ENCODE data around the gene RIMS4. TPM values are rescaled to one million over a fixed set of nuclear protein-coding genes. Genes with fewer than 3 reads are reported as not detected.
"Not testable (repeated sequence)": the region's sequence is repeated elsewhere in the genome, so short reads cannot be mapped to it uniquely, and the experiment has no call there.

Gene RIMS4
- polyA plus RNA-seq, 4 donors: 0.64 to 0.99 (median 0.78) TPM

- no peak for DNase-seq (ENCODE audit: low read depth in 4 of 4, low spot score in 3 of 4)
Observed at GRCh38 chr20:44832724-44833123, 22.4 kb upstream of the RIMS4 start.

- no peak for DNase-seq (ENCODE audit: low read depth in 4 of 4, low spot score in 3 of 4)
Observed at GRCh38 chr20:44830995-44831394, 20.6 kb upstream of the RIMS4 start.

GRCh38 chr20:44830523-44830922 is 20.2 kb upstream of the RIMS4 start:
- no peak for DNase-seq (ENCODE audit: low read depth in 4 of 4, low spot score in 3 of 4)

- no peak for DNase-seq (ENCODE audit: low read depth in 4 of 4, low spot score in 3 of 4)
Observed at GRCh38 chr20:44829688-44830087, 19.3 kb upstream of the RIMS4 start.

- no peak for DNase-seq (ENCODE audit: low read depth in 4 of 4, low spot score in 3 of 4)
Observed at GRCh38 chr20:44828640-44829039, 18.3 kb upstream of the RIMS4 start.

GRCh38 chr20:44827401-44827800 is 17.1 kb upstream of the RIMS4 start:
- DNase-seq (ENCODE audit: low read depth in 4 of 4, low spot score in 3 of 4): no peak

GRCh38 chr20:44821576-44821975 is 11.2 kb upstream of the RIMS4 start:
- DNase-seq (ENCODE audit: low read depth in 4 of 4, low spot score in 3 of 4): not testable (repeated sequence)

- no peak for DNase-seq (ENCODE audit: low read depth in 4 of 4, low spot score in 3 of 4)
Observed at GRCh38 chr20:44819936-44820335, 9.6 kb upstream of the RIMS4 start.

GRCh38 chr20:44817143-44817910 is 7.0 kb upstream of the RIMS4 start:
- DNase-seq (ENCODE audit: low read depth in 4 of 4, low spot score in 3 of 4): no peak

GRCh38 chr20:44814937-44815336 is 4.6 kb upstream of the RIMS4 start:
- no peak for DNase-seq (ENCODE audit: low read depth in 4 of 4, low spot score in 3 of 4)

GRCh38 chr20:44811150-44811685 is 872 bp upstream of the RIMS4 start:
- DNase-seq (ENCODE audit: low read depth in 4 of 4, low spot score in 3 of 4): no peak

GRCh38 chr20:44810061-44810390 is 320 bp downstream of the RIMS4 start:
- DNase-seq (ENCODE audit: low read depth in 4 of 4, low spot score in 3 of 4): no peak

- DNase-seq (ENCODE audit: low read depth in 4 of 4, low spot score in 3 of 4): no peak
Observed at GRCh38 chr20:44809380-44810060, 826 bp downstream of the RIMS4 start.

- DNase-seq (ENCODE audit: low read depth in 4 of 4, low spot score in 3 of 4): no peak
Observed at GRCh38 chr20:44807684-44808056, 2.7 kb downstream of the RIMS4 start.

- DNase-seq (ENCODE audit: low read depth in 4 of 4, low spot score in 3 of 4): no peak
Observed at GRCh38 chr20:44807051-44807683, 3.2 kb downstream of the RIMS4 start.

- peak in 3 of 4 donors; percentile 21 to 48 (median 33) for DNase-seq (ENCODE audit: low read depth in 4 of 4, low spot score in 3 of 4)
Observed at GRCh38 chr20:44805979-44806620, 4.2 kb downstream of the RIMS4 start.

GRCh38 chr20:44805335-44805978 is 4.9 kb downstream of the RIMS4 start:
- no peak for DNase-seq (ENCODE audit: low read depth in 4 of 4, low spot score in 3 of 4)

- DNase-seq (ENCODE audit: low read depth in 4 of 4, low spot score in 3 of 4): no peak
Observed at GRCh38 chr20:44803383-44803941, 6.9 kb downstream of the RIMS4 start.

GRCh38 chr20:44802702-44803101 is 7.6 kb downstream of the RIMS4 start:
- DNase-seq (ENCODE audit: low read depth in 4 of 4, low spot score in 3 of 4): no peak

GRCh38 chr20:44800391-44801046 is 9.8 kb downstream of the RIMS4 start:
- DNase-seq (ENCODE audit: low read depth in 4 of 4, low spot score in 3 of 4): no peak

Measured in right renal pelvis (tissue), 4 donors.